ENCODE data around the gene EREG. TPM values are rescaled to one million over a fixed set of nuclear protein-coding genes. Genes with fewer than 3 reads are reported as not detected.

The EREG gene
- total and polyA plus RNA-seq, 9 of the 15 experiments (the other 6 are each of a cell fraction or from before 2014, with no cell fraction given) = 0.97 to 7.3 (median 2.5) TPM

DNA sequence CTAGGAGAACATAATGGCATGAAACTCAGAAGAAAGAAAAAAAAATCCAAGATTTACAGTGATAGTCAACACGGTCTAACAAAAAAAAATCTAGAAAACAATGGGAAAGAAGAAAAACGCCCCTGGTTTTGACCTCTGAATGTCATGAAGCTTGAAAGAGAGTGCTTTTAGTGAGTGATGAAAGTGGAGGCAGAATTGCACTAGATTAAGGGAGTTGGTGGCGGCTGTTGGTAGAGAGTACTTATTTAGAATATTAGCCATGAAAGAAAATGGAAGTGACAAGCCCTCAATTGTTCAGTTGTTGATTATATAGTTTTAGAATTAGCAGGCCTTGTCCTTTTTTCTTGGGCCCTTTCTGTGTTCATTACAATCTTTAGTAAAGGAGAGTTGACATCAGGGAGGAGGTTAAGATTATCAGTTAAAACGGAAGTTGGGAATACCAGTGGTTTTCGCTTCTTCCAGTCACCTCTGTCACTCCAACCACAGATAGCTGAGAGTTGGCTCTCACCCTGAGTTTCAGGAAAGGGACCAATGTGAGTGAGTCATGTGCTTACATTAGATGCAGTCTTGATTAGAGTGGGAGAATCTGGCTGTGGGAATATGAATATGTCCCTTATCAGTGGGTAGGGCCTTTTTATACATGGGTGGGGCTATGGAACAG is 29.7 kb downstream of the EREG start (continued):
- no peak for TF ChIP-seq ZBTB33 (CRISPR knock-in tag; IDR thresholded peaks at IDR 0.05)
- no peak for TF ChIP-seq ZNF398 (CRISPR knock-in tag; IDR thresholded peaks at IDR 0.05)
- TF ChIP-seq STAG1 (CRISPR knock-in tag; IDR thresholded peaks at IDR 0.05; ENCODE audit: borderline replicate concordance) = no peak
- no peak for TF ChIP-seq CBFA2T2 (conservative IDR thresholded peaks at IDR 0.05)
- peak; percentile 32 for TF ChIP-seq CCNT2 (IDR thresholded peaks at IDR 0.05; ENCODE audit: borderline replicate concordance, extremely low read depth, insufficient read length, low read depth, low read length)
- no peak for TF ChIP-seq POLR2A (conservative IDR thresholded peaks at IDR 0.05)
- no peak for TF ChIP-seq TEAD1 (CRISPR knock-in tag; IDR thresholded peaks at IDR 0.05)
- peak; percentile 80 for TF ChIP-seq CTBP1 (IDR thresholded peaks at IDR 0.05; ENCODE audit: borderline replicate concordance)
- TF ChIP-seq TAL1 (IDR thresholded peaks at IDR 0.05) = no peak
- no peak for TF ChIP-seq ASH1L (IDR thresholded peaks at IDR 0.05; ENCODE audit: borderline replicate concordance, low read depth, partially characterized antibody)
- TF ChIP-seq PHF20 (IDR thresholded peaks at IDR 0.05; ENCODE audit: partially characterized antibody) = no peak
- TF ChIP-seq, protein P1, sequence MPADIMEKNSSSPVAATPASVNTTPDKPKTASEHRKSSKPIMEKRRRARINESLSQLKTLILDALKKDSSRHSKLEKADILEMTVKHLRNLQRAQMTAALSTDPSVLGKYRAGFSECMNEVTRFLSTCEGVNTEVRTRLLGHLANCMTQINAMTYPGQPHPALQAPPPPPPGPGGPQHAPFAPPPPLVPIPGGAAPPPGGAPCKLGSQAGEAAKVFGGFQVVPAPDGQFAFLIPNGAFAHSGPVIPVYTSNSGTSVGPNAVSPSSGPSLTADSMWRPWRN (IDR thresholded peaks at IDR 0.05; ENCODE audit: low read depth) = 0 out of 2 replicates have a peak, but pooled peaks have one; percentile 21
- no peak for TF ChIP-seq PTBP1 (IDR thresholded peaks at IDR 0.05; ENCODE audit: low read depth, low read length)
- no peak for TF ChIP-seq TSC22D4 (tag; IDR thresholded peaks at IDR 0.05)

All from K562 (cell line).